OCI-LY3 (cell line): ENCODE data around the gene TARDBP.

Source experiments
- CTCF ChIP-seq: fragments of 200-600, 300-600 bp; sonication (generic); IDR thresholded peaks from 2 replicates; pipeline ENCODE4 v1.5.1; 2014; ENCODE audit warnings: antibody characterized with exemption, low read length, low read depth
- EZH2phosphoT487 ChIP-seq: fragments of 200-600 bp; shearing (Covaris generic); IDR thresholded peaks from 2 replicates; pipeline ENCODE4 v1.6.1; 2018; ENCODE audit warnings: antibody characterized with exemption, mixed run types, low read depth

GRCh38 chr1:11056504-11056903 lies 44.0 kb downstream of the TARDBP start:
- TF ChIP-seq CTCF (no peak), EZH2phosphoT487 (no peak)
